Measurements from ENCODE around the gene DOCK4.

DNA sequence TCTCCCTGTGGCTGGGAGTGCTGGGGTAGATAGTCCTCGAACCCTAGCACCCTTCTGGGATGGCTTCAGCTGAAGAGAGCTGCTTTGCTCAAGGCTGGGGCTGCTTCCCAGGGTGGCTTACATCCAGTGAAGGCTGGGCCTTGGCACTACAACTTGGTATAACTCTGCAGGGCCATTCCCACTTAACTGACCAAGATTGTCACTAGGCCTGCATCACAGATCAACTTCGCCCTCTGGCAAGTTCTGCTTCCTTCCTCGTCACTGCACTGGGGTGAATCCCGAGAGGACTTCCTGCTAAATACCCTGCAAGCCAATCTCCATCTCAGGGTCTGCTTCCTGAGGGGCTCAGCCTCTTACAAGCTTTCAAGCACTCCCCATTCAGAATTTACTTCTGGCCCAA is 195.2 kb downstream of the DOCK4 start:
- TF ChIP-seq ZNF274 (IDR thresholded peaks at IDR 0.05; ENCODE audit: low read depth, low read length) (no peak), SUZ12 (IDR thresholded peaks at IDR 0.05; ENCODE audit: extremely low read depth, insufficient read depth, insufficient read length) (no peak), YY1 (IDR thresholded peaks at IDR 0.05; ENCODE audit: insufficient read depth, insufficient read length) (no peak)

All from NT2/D1 (cell line).